GM21367 (cell line): ENCODE results near the gene GSX1.
"Not testable (repeated sequence)": the region's sequence is repeated elsewhere in the genome, so short reads cannot be mapped to it uniquely, and the experiment has no call there.

Experiments used
- ATAC-seq: cut with Tn5 transposase; IDR thresholded peaks from one replicate; pipeline ENCODE4 v1.9.1; 2021; ENCODE audit not compliant: unreplicated experiment

GSX1 gene

GRCh38 chr13:27792393-27793218, at the start of gene GSX1:
Gene GSX1, plus strand, starts transcription at chr13:27792483. Its CDS starts 208 bp downstream, at chr13:27792691.
- ATAC-seq, result no peak

GRCh38 chr13:27744801-27745200, 47.5 kb upstream of the GSX1 start:
- ATAC-seq, result no peak

GRCh38 chr13:27745301-27745700, 47.0 kb upstream of the GSX1 start:
- no peak for ATAC-seq

GRCh38 chr13:27748143-27748542, 44.1 kb upstream of the GSX1 start:
- ATAC-seq, result not testable (repeated sequence)

- no peak for ATAC-seq
Observed at GRCh38 chr13:27751953-27752532, 40.2 kb upstream of the GSX1 start.

- no peak for ATAC-seq
Observed at GRCh38 chr13:27765650-27766049, 26.6 kb upstream of the GSX1 start.

- no peak for ATAC-seq
Observed at GRCh38 chr13:27770809-27771208, 21.5 kb upstream of the GSX1 start.

GRCh38 chr13:27772651-27773425, 19.4 kb upstream of the GSX1 start:
- no peak for ATAC-seq

- no peak for ATAC-seq
Observed at GRCh38 chr13:27774169-27774568, 18.1 kb upstream of the GSX1 start.

GRCh38 chr13:27774651-27775050, 17.6 kb upstream of the GSX1 start:
- no peak for ATAC-seq

- no peak for ATAC-seq
Observed at GRCh38 chr13:27775943-27776342, 16.3 kb upstream of the GSX1 start.

- ATAC-seq, result no peak
Observed at GRCh38 chr13:27782151-27782550, 10.1 kb upstream of the GSX1 start.

- no peak for ATAC-seq
Observed at GRCh38 chr13:27783111-27783510, 9.2 kb upstream of the GSX1 start.

- ATAC-seq, result no peak
Observed at GRCh38 chr13:27788271-27788670, 4.0 kb upstream of the GSX1 start.

GRCh38 chr13:27789153-27789494, 3.2 kb upstream of the GSX1 start:
- no peak for ATAC-seq

GRCh38 chr13:27789495-27790303, 2.6 kb upstream of the GSX1 start:
- ATAC-seq, result no peak

GRCh38 chr13:27790523-27790922, 1.8 kb upstream of the GSX1 start:
- no peak for ATAC-seq

- no peak for ATAC-seq
Observed at GRCh38 chr13:27791146-27791900, 960 bp upstream of the GSX1 start.

GRCh38 chr13:27791901-27792392, 336 bp upstream of the GSX1 start:
- ATAC-seq, result no peak
